Gastrocnemius medialis (tissue), 4 donors: ENCODE measurements around the gene B4GALT5.
A peak's percentile ranks its signal among the peaks of the same experiment; 100 is the strongest.

Source experiments
- POLR2A ChIP-seq, 2 donors: fragments of 450-650 bp; IDR thresholded peaks; one replicate each; pipeline ENCODE4 v1.6.1; 2017; ENCODE audit warnings: antibody characterized with exemption in 2 of 2, mild to moderate bottlenecking in 2 of 2, moderate library complexity in 2 of 2
- TF ChIP-seq, protein P1 (sequence below), 5 experiments: fragments of 450-650 bp in 3 of 5; fragments of 200-600 bp in 2 of 5; sonication (generic) in 2 of 5; IDR thresholded peaks in 4 of 5; conservative IDR thresholded peaks in 1 of 5; 1 replicate in 4 of 5; 2 replicates in 1 of 5; pipeline ENCODE4 v1.5.1; 2016 to 2019; ENCODE audit warnings: antibody characterized with exemption in 5 of 5, mild to moderate bottlenecking in 3 of 5, moderate library complexity in 3 of 5

DNA sequence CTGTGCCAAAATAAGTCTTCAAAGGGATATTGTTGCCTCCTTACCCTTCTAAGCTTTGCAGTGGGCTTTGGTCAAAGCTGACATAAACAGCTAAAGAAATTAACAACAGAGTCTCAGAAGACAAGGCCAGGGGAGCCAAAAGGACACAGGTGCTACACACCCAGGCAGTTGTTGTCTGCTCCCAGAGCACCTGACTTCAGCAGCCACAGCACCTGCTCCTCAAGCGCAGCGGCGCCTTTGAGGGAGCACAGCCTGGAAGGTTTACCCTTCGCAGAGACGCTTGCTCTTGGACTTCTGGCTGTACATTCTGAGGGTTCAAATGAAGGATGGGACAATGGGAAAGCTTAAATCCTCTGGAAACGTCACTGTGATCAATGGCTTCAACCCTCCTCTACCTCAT, 16.6 kb downstream of the B4GALT5 start:
- TF ChIP-seq, protein P1, sequence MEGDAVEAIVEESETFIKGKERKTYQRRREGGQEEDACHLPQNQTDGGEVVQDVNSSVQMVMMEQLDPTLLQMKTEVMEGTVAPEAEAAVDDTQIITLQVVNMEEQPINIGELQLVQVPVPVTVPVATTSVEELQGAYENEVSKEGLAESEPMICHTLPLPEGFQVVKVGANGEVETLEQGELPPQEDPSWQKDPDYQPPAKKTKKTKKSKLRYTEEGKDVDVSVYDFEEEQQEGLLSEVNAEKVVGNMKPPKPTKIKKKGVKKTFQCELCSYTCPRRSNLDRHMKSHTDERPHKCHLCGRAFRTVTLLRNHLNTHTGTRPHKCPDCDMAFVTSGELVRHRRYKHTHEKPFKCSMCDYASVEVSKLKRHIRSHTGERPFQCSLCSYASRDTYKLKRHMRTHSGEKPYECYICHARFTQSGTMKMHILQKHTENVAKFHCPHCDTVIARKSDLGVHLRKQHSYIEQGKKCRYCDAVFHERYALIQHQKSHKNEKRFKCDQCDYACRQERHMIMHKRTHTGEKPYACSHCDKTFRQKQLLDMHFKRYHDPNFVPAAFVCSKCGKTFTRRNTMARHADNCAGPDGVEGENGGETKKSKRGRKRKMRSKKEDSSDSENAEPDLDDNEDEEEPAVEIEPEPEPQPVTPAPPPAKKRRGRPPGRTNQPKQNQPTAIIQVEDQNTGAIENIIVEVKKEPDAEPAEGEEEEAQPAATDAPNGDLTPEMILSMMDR (IDR thresholded peaks at IDR 0.05 in 4 of 5, conservative IDR thresholded peaks at IDR 0.05 in 1 of 5): no peak
- peak in 1 of 2 donors; percentile 37 for TF ChIP-seq POLR2A (IDR thresholded peaks at IDR 0.05)
